Panc1 (cell line): ENCODE results near the gene RPS18. TPM values are rescaled to one million over a fixed set of nuclear protein-coding genes. Genes with fewer than 3 reads are reported as not detected.

Experiments used
- ATAC-seq: fragments of 200-7000 bp; cut with Tn5 transposase; 2 replicates; pipeline ENCODE4 v1.9.1; 2020; ENCODE audit warnings: mild to moderate bottlenecking, moderate library complexity
- BruUV-seq: library from RNA; stranded (reverse); fragments of 400-500 nt; replicated peaks from 2 replicates; lab custom pipeline; 2021; lab: Mats Ljungman, UMichigan
- CTCF ChIA-PET: fragments of 300-600 bp; sonication (Branson Sonifier 250); formaldehyde crosslinking; loops from one replicate; lab custom pipeline; 2022; ENCODE audit warnings: antibody characterized with exemption; lab: Charles Lee
- POLR2A ChIA-PET: fragments of 300-600 bp; sonication (Branson Sonifier 250); formaldehyde crosslinking; loops from one replicate; lab custom pipeline; 2022; ENCODE audit warnings: antibody characterized with exemption; lab: Charles Lee
- DNase-seq: peaks from one replicate; pipeline ENCODE4 v3.0.0-alpha.2; 2010; ENCODE audit warnings: low read depth, low spot score
- H3K27ac ChIP-seq: 2 replicates; pipeline ENCODE4 v1.5.1; 2011; ENCODE audit warnings: mild to moderate bottlenecking, low read length, inconsistent platforms
- H3K27me3 ChIP-seq: fragments of 200-500 bp; sonication (Bioruptor generic); 2 replicates; pipeline ENCODE4 v1.6.0; 2014; ENCODE audit warnings: low read length, inconsistent platforms; ENCODE audit not compliant: control insufficient read depth, insufficient read depth
- H3K36me3 ChIP-seq: fragments of 200-500 bp; sonication (Bioruptor generic); 2 replicates; pipeline ENCODE4 v1.5.1; 2014; ENCODE audit warnings: inconsistent platforms, mild to moderate bottlenecking, low read length, moderate library complexity; ENCODE audit not compliant: control insufficient read depth, insufficient read depth
- H3K4me1 ChIP-seq: 2 replicates; pipeline ENCODE4 v1.5.1; 2011; ENCODE audit warnings: inconsistent platforms, mild to moderate bottlenecking, low read length, moderate library complexity; ENCODE audit not compliant: control insufficient read depth, insufficient read depth
- H3K4me3 ChIP-seq, 2 experiments: 2 replicates each; pipeline ENCODE4 v1.5.1; 2011 to 2012; ENCODE audit warnings: low read depth in 2 of 2, low read length in 2 of 2, mild to moderate bottlenecking in 2 of 2, inconsistent platforms in 1 of 2, moderate library complexity in 1 of 2
- H3K9me3 ChIP-seq: fragments of 200-500 bp; sonication (Bioruptor generic); 2 replicates; pipeline ENCODE4 v1.5.1; 2014; ENCODE audit warnings: low read depth, mild to moderate bottlenecking, inconsistent platforms, low read length, moderate library complexity; ENCODE audit not compliant: control insufficient read depth, insufficient read depth
- CTCF ChIP-seq: fragments of 450-650 bp; IDR thresholded peaks from 2 replicates; pipeline ENCODE4 v1.5.1; 2017; ENCODE audit warnings: mild to moderate bottlenecking
- POLR2AphosphoS5 ChIP-seq: IDR thresholded peaks from 2 replicates; pipeline ENCODE4 v1.6.1; 2012; ENCODE audit warnings: mild to moderate bottlenecking, low read depth, low read length, moderate library complexity
- REST ChIP-seq, 2 experiments: IDR thresholded peaks; 2 replicates each; pipeline ENCODE4 v1.6.1; 2011 to 2012; ENCODE audit warnings: low read depth in 2 of 2, control low read depth in 1 of 2, low read length in 1 of 2, mild to moderate bottlenecking in 1 of 2, moderate library complexity in 1 of 2; ENCODE audit not compliant: insufficient read depth in 1 of 2
- SIN3A ChIP-seq: IDR thresholded peaks from 2 replicates; pipeline ENCODE4 v1.6.1; 2012; ENCODE audit warnings: low read depth, mild to moderate bottlenecking, low read length, moderate library complexity, borderline replicate concordance; ENCODE audit not compliant: insufficient read depth
- TCF7L2 ChIP-seq: IDR thresholded peaks from 2 replicates; pipeline ENCODE4 v1.6.1; 2011; ENCODE audit warnings: mild to moderate bottlenecking, low read depth, low read length, inconsistent platforms
- in situ Hi-C: cut with HindIII; loops from 2 replicates; pipeline ENCODE4 v1.10.0; 2016; ENCODE audit warnings: low sequenced_read_pairs, low pct_unique_long_range_greater_than_20kb
- intact Hi-C: fragments of 100-400 bp; cut with micrococcal nuclease; formaldehyde crosslinking; loops from one replicate; pipeline ENCODE4 v1.10.0; 2022; ENCODE audit not compliant: unreplicated experiment
- total RNA-seq: library from RNA; stranded (reverse); gene quantifications from one replicate; pipeline ENCODE4 v1.2.1, GENCODE V29; 2021; ENCODE audit not compliant: unreplicated experiment

Gene RPS18
- total RNA-seq, 1 experiment from 2014 or later, result 1,987 TPM

- DNase-seq, result no peak
- no TSS peak for BruUV-seq
- no peak for ATAC-seq
- Histone ChIP-seq H3K27me3 (no peaks in the 10 kb centered on the region), H3K27ac (no peak overlapping the region), H3K4me1 (no peaks in the 10 kb centered on the region), H3K4me3 (no peak overlapping the region), H3K9me3 (no peaks in the 10 kb centered on the region), H3K36me3 (no peaks in the 10 kb centered on the region)
- TF ChIP-seq TCF7L2 (no peak), REST (IDR thresholded peaks at IDR 0.05; ENCODE audit: insufficient read depth in 1 of 2, low read depth in 2 of 2, low read length in 1 of 2) (no peak), CTCF (no peak), POLR2AphosphoS5 (no peak), SIN3A (no peak)
- intact Hi-C loops (no loop called here), in situ Hi-C loops (no loop called here)
- CTCF ChIA-PET, result interaction anchor here (0.6 kb wide), 1 partner anchor 9 kb away, joined by 4 read pairs; no protein-coding TSS in a partner anchor
- POLR2A ChIA-PET, result interaction anchor here (0.6 kb wide), 1 partner anchor 77 kb away, joined by 3 read pairs; no protein-coding TSS in a partner anchor
These were observed 35.0 kb upstream of the RPS18 start for GRCh38 chr6:33236852-33237251.

GRCh38 chr6:33237741-33238140 is 34.1 kb upstream of the RPS18 start:
- TF ChIP-seq CTCF (no peak), SIN3A (no peak)
- ATAC-seq (no peak), DNase-seq (no peak)
- Histone ChIP-seq H3K27ac (no peak overlapping the region), H3K9me3 (no peaks in the 10 kb centered on the region), H3K36me3 (no peaks in the 10 kb centered on the region), H3K4me3 (no peak overlapping the region), H3K4me1 (no peaks in the 10 kb centered on the region), H3K27me3 (no peaks in the 10 kb centered on the region)
- BruUV-seq, result no TSS peak
- in situ Hi-C loops (no loop called here), intact Hi-C loops (no loop called here)
- CTCF ChIA-PET, result no interaction called here
- POLR2A ChIA-PET, result interaction anchor here (0.5 kb wide), 1 partner anchor 29 kb away, joined by 6 read pairs; no protein-coding TSS in a partner anchor
